HepG2 (cell line): ENCODE measurements around the gene CCND1. TPM values are rescaled to one million over a fixed set of nuclear protein-coding genes. Genes with fewer than 3 reads are reported as not detected.
A peak's percentile ranks its signal among the peaks of the same experiment; 100 is the strongest.

ENCODE experiments used
- FOXP1 ChIP-seq, 2 experiments: fragments of 450-650 bp in 1 of 2; IDR thresholded peaks; 2 replicates each; pipeline ENCODE4 v1.6.1; 2017 to 2018; ENCODE audit warnings: antibody characterized with exemption in 1 of 2
- IKZF4 ChIP-seq: sonication (generic); formaldehyde crosslinking; IDR thresholded peaks from 2 replicates; pipeline ENCODE4 v1.5.1; 2020; ENCODE audit warnings: borderline replicate concordance, mild to moderate bottlenecking, low read depth, missing genetic modification reagents; ENCODE audit errors: not compliant biosample characterization
- JUN ChIP-seq: sonication (generic); formaldehyde crosslinking; IDR thresholded peaks from 2 replicates; pipeline ENCODE4 v1.4.0; 2020; ENCODE audit warnings: mild to moderate bottlenecking, missing genetic modification reagents
- KAT8 ChIP-seq: IDR thresholded peaks from 2 replicates; pipeline ENCODE4 v1.6.1; 2016; ENCODE audit warnings: missing genetic modification reagents, missing compliant biosample characterization
- MED13 ChIP-seq: sonication (generic); formaldehyde crosslinking; IDR thresholded peaks from 2 replicates; pipeline ENCODE4 v1.5.0; 2020; ENCODE audit warnings: missing genetic modification reagents
- MEIS1 ChIP-seq: sonication (generic); formaldehyde crosslinking; IDR thresholded peaks from 2 replicates; pipeline ENCODE4 v1.9.0; 2021; ENCODE audit warnings: mild to moderate bottlenecking, missing genetic modification reagents, moderate library complexity, borderline replicate concordance
- MYNN ChIP-seq: sonication (generic); formaldehyde crosslinking; IDR thresholded peaks from 2 replicates; pipeline ENCODE4 v1.4.0; 2020; ENCODE audit warnings: mild to moderate bottlenecking, low read depth, missing genetic modification reagents
- NFKB2 ChIP-seq: sonication (generic); formaldehyde crosslinking; IDR thresholded peaks from 2 replicates; pipeline ENCODE4 v1.4.0; 2020; ENCODE audit warnings: missing genetic modification reagents, borderline replicate concordance
- POLR2A ChIP-seq, 2 experiments: IDR thresholded peaks; 2 replicates each; pipeline ENCODE4 v1.6.1; 2011; ENCODE audit warnings: low read depth in 2 of 2, low read length in 2 of 2, mild to moderate bottlenecking in 1 of 2, moderate library complexity in 1 of 2; ENCODE audit not compliant: insufficient read depth in 1 of 2
- RBFOX2 ChIP-seq: fragments of 200-400 bp; formaldehyde crosslinking; IDR thresholded peaks from 2 replicates; pipeline ENCODE4 v1.6.1; 2017; ENCODE audit warnings: low read depth, mild to moderate bottlenecking, low read length
- SMC3 ChIP-seq: IDR thresholded peaks from 2 replicates; pipeline ENCODE4 v1.6.1; 2011; ENCODE audit warnings: low read length, improper control_type of control experiment
- SP5 ChIP-seq: IDR thresholded peaks from 2 replicates; pipeline ENCODE4 v1.6.1; 2016; ENCODE audit warnings: low read depth, borderline replicate concordance
- TEAD2 ChIP-seq: sonication (generic); formaldehyde crosslinking; IDR thresholded peaks from 2 replicates; pipeline ENCODE4 v1.9.0; 2021; ENCODE audit warnings: missing genetic modification reagents
- TMF1 ChIP-seq: sonication (generic); formaldehyde crosslinking; IDR thresholded peaks from 2 replicates; pipeline ENCODE4 v1.8.1; 2022; ENCODE audit warnings: low read depth, missing genetic modification reagents
- ZMAT5 ChIP-seq: sonication (generic); formaldehyde crosslinking; IDR thresholded peaks from 2 replicates; pipeline ENCODE4 v1.5.0; 2020; ENCODE audit warnings: mild to moderate bottlenecking, low read depth, missing genetic modification reagents, borderline replicate concordance
- ZNF280B ChIP-seq: sonication (generic); formaldehyde crosslinking; IDR thresholded peaks from 2 replicates; pipeline ENCODE4 v1.5.0; 2020; ENCODE audit warnings: missing genetic modification reagents, mild to moderate bottlenecking, borderline replicate concordance
- ZNF33A ChIP-seq: sonication (generic); formaldehyde crosslinking; IDR thresholded peaks from 2 replicates; pipeline ENCODE4 v1.5.1; 2020; ENCODE audit warnings: missing genetic modification reagents, mild to moderate bottlenecking, moderate library complexity, borderline replicate concordance
- ZNF550 ChIP-seq: sonication (generic); formaldehyde crosslinking; IDR thresholded peaks from 2 replicates; pipeline ENCODE4 v1.4.0; 2020; ENCODE audit warnings: mild to moderate bottlenecking, missing genetic modification reagents, borderline replicate concordance
- ZNF557 ChIP-seq: sonication (generic); formaldehyde crosslinking; IDR thresholded peaks from 2 replicates; pipeline ENCODE4 v1.4.0; 2020; ENCODE audit warnings: missing genetic modification reagents
- ZNF646 ChIP-seq: sonication (generic); formaldehyde crosslinking; IDR thresholded peaks from 2 replicates; pipeline ENCODE4 v1.9.0; 2021; ENCODE audit warnings: mild to moderate bottlenecking, missing genetic modification reagents
- ZNF660 ChIP-seq: sonication (generic); formaldehyde crosslinking; IDR thresholded peaks from 2 replicates; pipeline ENCODE4 v1.5.1; 2020; ENCODE audit warnings: mild to moderate bottlenecking, low read depth, missing genetic modification reagents, borderline replicate concordance
- ZNF782 ChIP-seq: sonication (generic); formaldehyde crosslinking; IDR thresholded peaks from 2 replicates; pipeline ENCODE4 v1.4.0; 2020; ENCODE audit warnings: missing genetic modification reagents, mild to moderate bottlenecking, borderline replicate concordance
- polyA plus RNA-seq, 8 experiments: library from polyadenylated mRNA; depleted of rRNA in 3 of 8; stranded (reverse) in 7 of 8; unstranded in 1 of 8; fragments of >200 nt; fragmentation: Illumina TruSeq in 4 of 8; extraction: Trizol in 4 of 8; gene quantifications; 2 replicates each; pipeline versions ENCODE4 v1.2.1 to v1.2.3, GENCODE V29; 2011 to 2016; ENCODE audit warnings: low read depth in 4 of 8, missing spikeins in 1 of 8, mixed read lengths in 1 of 8; ENCODE audit not compliant: insufficient read depth in 1 of 8
- total RNA-seq, 5 experiments: library from RNA; depleted of rRNA; stranded (reverse); fragments of >200 nt; fragmentation: Illumina TruSeq; extraction: Trizol; gene quantifications; 2 replicates each; pipeline ENCODE4 v1.2.3, GENCODE V29; 2016; ENCODE audit warnings: low read depth in 1 of 5

CCND1 gene
- total and polyA plus RNA-seq, 2 of the 13 experiments (the other 11 are each of a cell fraction or from before 2014, with no cell fraction given) = 107 to 136 TPM

GRCh38 chr11:69657911-69658625 is 17.1 kb downstream of the CCND1 start (continued):
- TF ChIP-seq MEIS1 (CRISPR knock-in tag) (peak; percentile 88), RBFOX2 (peak; percentile 65; the same call in 1 of the 2 replicates), MED13 (CRISPR knock-in tag) (peak; percentile 48; the same call in 1 of the 2 replicates), SP5 (CRISPR knock-in tag) (peak; percentile 100), FOXP1 (IDR thresholded peaks at IDR 0.05) (no peak), FOXP1 (CRISPR knock-in tag; IDR thresholded peaks at IDR 0.05) (peak; percentile 70), ZNF557 (CRISPR knock-in tag) (no peak), TMF1 (0 out of 2 replicates have a peak, but pooled peaks have one; percentile 24), SMC3 (no peak; the same call in 1 of the 2 replicates), IKZF4 (CRISPR knock-in tag) (no peak), ZNF660 (CRISPR knock-in tag) (0 out of 2 replicates have a peak, but pooled peaks have one; percentile 2), ZNF782 (CRISPR knock-in tag) (peak; percentile 92), ZNF280B (CRISPR knock-in tag) (no peak; the same call in 1 of the 2 replicates), ZNF646 (CRISPR knock-in tag) (no peak), ZMAT5 (CRISPR knock-in tag) (no peak), TEAD2 (no peak), POLR2A (IDR thresholded peaks at IDR 0.05; ENCODE audit: insufficient read depth in 1 of 2, low read depth in 2 of 2, low read length in 2 of 2) (peak; percentile 42 to 49; a peak in 2 of 4 replicates), ZNF550 (no peak), MYNN (CRISPR knock-in tag) (peak; percentile 71; the same call in 1 of the 2 replicates), KAT8 (CRISPR knock-in tag) (peak; percentile 80), NFKB2 (CRISPR knock-in tag) (no peak), ZNF33A (CRISPR knock-in tag) (no peak), JUN (CRISPR knock-in tag) (peak; percentile 71)
